HG02588 (cell line): ENCODE data around the gene RAB3IL1.

Source experiments
- ATAC-seq: cut with Tn5 transposase; IDR thresholded peaks from one replicate; pipeline ENCODE4 v1.9.1; 2021; ENCODE audit warnings: mild to moderate bottlenecking, moderate library complexity; ENCODE audit not compliant: unreplicated experiment

The RAB3IL1 gene

DNA sequence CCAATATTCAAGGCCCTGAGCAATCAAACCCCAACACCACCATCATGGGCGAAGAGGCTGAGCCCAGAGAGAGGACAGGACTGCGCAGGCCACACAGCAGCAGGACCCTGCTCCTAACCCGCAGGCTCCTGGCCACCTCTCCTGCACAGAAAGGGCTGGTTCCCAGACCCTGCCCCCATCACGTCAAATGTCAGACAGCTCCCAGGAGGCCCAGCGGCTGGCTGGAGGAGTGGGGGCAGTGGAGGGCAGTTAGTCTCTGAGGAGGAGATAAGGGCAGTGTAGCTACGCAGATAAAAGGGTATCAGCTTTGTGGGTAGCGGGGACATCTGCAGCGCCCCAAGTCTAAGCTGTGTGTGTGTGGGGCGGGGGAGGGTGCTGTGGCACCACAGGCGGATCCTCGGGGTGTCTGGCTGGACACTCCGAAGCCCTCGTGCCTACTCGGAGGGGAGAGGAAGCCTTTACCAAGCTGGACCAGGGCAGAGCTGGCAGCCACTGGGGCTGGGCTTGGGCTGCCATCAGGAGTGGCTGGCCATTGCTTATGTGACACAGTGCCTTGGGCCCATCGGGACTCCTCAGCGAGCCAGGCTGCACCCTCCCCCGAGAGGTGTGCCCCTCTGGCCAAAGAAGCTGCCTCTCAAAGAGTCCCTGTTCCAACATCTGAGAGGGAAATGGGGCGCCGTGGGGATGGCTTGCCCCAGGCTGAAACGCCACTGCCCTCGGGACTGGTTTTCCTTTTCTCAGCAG is 47.5 kb downstream of the RAB3IL1 start:
- ATAC-seq, result no peak

DNA sequence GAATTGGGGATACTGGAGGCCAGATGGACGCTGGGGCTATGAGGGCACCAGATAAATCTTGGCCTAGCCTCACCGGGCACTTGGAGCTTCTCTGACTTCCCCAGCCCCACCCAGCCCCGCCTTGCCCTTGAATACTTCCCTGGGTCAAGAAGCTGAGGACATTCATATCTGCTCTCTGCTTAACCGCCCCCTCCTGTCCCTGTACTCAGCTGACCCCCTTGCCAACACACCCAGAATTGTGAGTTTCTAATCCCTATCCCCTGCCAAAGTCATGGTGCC is 48.0 kb downstream of the RAB3IL1 start:
- no peak for ATAC-seq

DNA sequence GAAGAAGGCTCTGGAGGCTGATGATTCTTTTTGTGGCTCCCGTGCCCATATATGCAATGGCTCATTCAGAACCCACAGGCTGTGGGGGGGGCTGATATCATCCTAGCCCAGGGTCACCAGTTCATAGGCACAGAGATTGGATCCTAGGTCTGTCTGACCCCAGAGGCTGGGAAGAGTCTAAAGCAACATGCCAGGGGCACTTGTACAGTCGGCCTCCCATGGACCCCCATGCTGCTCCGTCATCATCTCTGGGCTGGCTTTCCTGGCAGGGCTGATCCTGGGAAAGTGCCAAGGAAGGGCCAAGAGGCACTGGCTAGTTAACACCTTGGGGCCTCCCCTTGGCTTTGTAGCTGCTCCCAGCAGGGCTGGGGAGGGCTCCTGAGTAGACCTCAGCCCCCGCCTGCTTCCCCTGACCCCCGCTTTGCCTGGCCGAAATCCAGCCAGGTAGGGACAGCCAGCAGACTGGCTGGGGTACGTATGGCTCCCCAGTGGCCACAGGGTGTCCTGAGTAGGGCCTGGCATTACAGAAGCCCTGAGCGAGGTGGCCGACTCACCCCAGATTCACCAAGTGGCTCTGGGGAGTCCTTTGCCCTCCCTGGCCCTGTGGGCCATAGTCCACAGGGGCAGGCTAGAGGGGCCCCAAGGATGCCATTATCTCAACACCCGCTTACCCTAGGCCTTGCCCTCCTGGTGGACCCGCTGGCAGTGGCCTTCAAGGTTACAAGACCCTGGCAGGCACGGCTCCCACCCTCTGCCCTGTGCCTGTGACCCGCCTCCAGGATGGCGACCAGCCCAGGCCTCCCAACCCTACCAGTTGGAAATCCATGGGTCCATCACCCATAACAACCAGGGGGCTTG is 48.6 kb downstream of the RAB3IL1 start:
- ATAC-seq, result no peak

DNA sequence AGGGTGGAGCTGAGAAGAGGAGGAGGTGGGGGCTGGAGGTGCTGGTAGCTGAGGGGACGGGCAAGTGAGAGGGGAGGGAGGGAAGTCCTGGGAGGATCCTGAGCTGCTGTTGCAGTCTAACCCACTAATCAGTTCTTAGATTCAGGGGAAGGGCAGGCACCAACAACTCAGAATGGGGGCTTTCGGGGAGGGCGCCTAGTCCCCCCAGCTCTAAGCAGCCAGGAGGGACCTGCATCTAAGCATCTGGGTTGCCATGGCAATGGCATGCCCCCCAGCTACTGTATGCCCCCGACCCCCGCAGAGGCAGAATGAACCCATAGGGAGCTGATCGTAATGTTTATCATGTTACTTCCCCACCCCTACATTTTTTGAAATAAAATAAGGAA is 50.4 kb downstream of the RAB3IL1 start:
- no peak for ATAC-seq

DNA sequence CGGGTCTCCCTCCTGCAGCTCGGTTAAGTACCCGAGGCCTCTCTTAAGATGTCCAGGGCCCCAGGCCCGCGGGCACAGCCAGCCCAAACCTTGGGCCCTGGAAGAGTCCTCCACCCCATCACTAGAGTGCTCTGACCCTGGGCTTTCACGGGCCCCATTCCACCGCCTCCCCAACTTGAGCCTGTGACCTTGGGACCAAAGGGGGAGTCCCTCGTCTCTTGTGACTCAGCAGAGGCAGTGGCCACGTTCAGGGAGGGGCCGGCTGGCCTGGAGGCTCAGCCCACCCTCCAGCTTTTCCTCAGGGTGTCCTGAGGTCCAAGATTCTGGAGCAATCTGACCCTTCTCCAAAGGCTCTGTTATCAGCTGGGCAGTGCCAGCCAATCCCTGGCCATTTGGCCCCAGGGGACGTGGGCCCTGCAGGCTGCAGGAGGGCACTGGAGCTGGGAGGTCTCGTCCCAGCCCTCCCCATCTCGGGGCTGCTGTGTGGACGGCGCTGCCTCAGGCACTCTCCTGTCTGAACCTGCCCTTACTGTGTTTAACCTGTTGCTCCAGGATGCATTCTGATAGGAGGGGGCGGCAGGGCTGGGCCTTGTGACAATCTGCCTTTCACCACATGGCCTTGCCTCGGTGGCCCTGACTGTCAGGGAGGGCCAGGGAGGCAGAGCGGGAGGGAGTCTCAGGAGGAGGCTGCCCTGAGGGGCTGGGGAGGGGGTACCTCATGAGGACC is 51.0 kb downstream of the RAB3IL1 start:
- ATAC-seq, result no peak

DNA sequence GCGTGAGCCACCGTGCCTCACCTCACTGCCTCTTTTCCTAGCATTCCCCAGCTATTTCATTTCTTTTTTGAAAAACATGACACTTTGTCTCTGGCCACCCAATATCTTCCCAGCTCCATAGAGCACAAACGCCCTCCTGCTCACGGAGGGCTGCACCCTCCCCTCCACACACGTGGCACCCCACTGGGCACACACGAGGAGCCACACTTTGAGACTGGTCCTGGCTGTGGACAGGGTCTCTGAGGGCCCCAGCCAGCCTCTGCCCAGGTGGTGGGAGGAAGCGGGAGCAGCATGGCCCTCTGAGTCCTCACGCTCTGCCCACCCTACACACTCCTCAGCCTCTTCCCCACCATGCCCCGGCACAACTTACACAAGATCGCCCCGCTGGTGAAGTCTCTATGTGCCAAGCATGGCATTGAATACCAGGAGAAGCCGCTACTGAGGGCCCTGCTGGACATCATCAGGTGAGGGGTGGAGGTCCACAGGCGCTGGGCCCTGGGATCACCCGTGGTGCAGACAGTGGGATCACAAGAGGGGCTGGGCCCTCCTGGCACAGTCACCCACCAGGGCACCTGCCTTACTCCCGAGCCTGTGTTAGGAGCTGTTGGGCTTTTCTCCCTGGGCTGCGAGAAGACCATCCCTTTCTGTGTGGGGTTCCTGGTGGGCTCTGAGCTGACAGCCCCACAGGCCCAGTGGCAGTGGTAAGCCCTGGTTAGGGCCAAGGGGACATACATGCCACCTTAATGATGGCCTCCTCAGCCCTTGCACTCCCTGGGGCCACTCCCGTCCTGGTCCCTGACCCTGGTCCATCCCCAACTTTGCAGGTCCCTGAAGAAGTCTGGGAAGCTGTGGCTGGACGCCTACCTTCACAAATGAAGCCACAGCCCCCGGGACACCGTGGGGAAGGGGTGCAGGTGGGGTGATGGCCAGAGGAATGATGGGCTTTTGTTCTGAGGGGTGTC is 52.3 kb downstream of the RAB3IL1 start:
- no peak for ATAC-seq

DNA sequence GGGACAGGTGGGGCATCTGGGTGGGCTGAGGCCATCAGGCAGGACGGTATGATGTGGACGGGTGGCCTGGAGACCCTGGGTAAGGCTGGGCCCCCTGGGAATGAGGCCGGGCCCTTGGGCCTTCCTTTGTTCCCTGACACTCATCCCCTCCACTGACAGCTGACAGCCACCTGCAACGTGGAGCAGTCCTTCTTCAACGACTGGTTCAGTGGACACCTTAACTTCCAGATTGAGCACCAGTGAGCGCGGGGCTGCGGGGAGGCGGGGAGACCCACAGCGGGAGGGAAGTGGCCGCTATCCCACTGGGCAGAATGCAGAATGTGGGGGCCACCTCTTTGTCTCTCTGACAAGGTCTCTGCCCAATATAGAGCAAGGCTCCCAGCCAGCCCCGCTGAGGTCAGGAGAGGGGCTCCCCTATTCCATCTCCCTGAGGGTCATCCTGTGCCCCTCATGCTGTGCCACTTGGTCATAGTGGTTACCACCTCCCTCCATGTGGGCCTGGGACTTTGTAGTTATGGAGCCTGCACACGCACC is 53.8 kb downstream of the RAB3IL1 start:
- ATAC-seq, result no peak

DNA sequence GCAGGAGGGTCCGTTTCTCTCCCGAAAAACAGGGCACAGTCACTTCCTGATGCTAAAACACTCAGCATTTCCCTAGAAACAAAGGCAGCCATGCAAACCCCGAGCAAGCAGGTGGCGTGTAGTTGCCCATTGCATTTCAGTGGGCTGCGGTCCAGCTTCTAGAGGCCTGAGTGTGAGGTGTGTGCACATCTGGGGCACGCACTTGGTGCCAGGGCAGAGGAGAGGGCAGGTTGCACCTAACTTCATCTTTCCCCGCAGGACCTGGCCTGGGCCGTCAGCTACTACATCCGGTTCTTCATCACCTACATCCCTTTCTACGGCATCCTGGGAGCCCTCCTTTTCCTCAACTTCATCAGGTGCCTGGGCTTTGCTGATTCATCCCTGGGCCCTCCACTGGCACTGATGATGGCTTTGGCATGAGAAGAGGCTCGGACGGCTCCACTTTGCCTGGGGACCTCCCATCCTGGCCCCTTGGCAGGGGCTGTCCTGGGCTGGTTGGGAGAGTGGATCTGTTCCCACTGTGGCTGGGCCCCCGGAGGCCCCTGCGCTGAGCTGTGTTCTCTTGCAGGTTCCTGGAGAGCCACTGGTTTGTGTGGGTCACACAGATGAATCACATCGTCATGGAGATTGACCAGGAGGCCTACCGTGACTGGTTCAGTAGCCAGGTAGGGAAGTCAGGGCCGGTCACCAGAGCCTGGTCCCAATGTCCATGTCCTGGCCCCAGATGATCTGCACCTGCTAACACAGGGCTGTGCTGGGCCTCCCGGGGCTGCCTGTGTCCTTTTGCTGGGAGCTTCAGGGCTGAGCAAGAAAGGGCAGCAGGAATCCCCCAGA is 54.4 kb downstream of the RAB3IL1 start:
- no peak for ATAC-seq

DNA sequence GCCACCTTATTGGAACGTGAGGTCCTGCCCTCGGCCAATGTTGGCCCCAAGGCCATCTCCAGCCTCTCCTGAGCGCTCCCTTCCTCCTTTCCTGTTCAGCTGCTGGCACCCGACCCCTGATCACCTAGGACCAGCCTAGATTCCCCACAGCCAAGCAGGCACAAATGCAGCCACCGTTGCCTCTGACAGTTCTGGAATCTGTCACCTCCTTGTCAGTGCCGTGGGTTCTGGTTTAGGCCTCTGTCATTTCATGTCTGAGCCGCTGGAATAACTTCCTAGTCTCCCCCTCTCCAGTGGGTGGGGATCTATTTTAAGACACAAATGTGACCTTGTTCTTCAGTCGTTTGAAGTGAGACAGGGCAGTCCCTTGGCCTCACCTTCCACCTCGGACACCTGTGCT is 55.7 kb downstream of the RAB3IL1 start:
- ATAC-seq, result no peak

DNA sequence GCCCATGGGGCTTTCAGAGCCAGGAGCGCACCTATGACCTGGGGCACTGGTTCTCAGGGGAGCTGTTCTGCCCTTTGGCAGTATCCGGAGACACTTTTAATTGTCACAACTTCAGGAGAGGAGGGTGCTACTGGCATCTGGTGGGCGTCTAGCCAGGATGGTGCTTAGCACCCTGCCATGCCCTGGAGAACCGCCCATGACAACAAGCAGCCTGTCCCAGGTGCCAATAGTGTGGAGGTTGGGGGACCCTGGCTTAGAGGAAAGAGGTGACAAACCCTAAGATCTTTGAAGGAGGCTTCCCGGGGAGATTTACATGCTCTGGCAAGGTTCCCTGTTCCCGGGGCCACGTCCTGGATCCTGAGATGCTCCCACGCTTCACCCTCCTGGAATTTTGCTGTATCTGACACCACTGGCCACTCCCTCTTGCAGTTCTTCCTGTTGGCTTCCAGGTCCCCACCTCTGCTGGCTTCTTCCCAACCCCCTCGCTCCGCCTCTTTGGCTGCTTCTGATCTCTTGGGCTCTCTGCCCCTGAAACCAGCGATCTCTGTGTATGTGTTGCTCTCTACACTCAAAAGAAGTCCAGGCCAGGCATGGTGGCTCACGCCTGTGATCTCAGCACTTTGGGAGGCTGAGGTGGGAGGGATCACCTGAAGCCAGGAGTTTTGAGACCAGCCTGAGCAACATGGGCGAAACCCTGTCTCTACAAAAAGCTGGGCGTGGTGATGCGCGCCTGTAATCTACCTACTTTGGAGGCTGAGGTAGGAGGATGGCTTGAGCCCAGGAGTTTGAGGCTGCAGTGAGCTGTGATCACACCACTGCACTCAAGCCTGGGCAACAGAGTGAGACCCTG is 57.1 kb downstream of the RAB3IL1 start:
- no peak for ATAC-seq

DNA sequence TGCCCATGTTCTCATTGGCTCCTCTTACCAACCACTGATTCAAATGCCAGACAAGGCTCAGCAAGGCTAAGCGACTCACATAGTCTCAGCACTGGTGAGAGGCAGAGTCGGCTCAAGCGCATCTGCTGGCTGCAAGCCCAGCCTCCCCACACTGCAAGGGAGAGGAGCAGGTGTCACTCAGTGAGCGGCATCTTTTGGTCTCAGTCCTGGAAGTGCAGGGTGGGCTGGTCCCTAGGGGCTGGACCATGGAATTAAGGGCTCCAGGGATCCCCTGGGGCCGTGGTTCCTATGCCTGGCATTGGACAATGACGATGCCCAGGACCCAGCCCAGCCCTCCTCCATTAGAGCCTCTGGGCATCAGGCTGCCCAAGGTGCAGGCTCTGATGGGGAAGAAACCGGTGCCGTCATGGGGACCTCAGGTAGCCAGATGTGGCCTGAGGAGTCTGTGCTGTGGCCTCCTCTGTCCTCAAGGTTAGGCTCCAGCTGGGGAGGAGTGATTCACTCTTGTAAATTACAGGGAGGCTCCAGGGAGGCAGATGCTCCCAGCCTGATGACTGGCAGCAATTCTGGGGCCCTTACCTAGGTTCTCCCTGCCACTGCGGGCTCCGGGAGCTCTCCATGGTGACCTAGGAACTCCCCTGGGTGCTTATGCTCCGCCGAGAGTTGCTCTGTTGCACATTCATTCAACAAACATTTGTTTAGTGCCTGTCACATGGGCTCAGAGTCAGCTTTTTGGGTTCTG is 61.3 kb downstream of the RAB3IL1 start:
- ATAC-seq, result no peak

DNA sequence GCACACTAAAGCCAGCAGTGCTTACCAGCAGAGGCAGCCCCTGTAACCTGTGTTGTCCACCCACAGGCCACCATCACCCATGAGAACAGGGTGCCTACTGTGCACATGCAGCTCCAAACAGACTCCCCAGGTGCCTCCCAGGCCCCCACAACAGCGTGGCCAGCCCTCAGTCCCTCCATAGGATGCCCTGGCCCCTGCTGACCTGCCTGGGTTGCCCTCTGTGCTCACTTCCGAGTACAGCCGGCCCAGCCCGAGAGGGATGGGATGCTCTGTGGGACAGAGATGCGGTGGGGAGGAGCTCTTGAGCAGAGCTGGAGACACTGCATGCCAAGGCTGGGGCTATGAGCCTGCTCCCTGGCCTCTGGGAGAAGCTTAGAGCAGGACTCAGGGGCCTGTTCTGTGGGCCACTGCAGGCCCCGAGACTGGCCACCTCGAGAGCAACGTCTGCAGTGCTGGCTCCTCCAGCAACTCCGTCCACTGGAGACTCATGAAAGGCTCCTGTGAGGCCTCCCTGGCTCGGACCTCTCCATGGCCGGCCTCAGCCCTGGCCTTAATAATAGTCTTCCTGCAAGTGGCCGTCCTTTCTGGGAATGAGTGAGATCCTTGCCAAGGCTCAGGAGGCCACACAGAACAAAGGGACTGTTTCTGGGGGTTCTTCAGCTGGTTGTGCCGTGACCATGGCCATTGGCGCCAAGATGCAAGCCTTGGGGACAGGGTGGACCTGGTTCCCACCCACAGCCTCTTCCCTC is 62.2 kb downstream of the RAB3IL1 start:
- ATAC-seq, result no peak

DNA sequence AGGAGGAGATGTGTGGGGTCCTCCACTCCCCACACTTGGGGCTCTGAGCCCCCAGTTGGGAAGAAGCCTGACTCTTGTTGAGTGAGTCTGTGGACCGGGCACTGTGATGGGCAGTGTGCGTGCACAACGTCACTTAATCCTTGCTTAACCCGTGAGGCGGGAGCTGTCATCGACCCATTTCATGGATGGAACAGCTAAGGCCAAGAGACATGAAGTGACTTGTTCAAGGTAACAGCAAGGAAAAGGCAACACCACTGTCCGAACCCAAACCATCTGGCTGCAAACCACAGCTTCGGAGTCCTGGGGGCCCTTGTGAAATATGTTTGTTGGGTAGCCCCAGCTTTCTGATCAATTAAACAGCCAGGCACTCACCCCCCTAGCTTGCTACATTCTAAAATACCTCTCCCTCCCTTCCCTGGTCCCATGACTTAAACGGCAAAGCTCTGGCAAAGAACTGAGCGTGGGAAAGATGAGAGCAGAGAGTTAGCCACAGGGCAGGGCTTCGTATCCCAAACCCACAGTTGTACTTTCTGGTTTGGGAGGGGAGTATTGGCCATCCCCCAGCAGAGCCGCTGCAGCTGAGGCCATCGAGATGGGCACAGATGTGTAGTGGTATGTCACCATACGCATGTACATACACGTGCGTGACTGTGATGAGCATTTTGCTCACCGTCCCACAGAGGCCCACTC is 63.0 kb downstream of the RAB3IL1 start:
- ATAC-seq, result no peak

DNA sequence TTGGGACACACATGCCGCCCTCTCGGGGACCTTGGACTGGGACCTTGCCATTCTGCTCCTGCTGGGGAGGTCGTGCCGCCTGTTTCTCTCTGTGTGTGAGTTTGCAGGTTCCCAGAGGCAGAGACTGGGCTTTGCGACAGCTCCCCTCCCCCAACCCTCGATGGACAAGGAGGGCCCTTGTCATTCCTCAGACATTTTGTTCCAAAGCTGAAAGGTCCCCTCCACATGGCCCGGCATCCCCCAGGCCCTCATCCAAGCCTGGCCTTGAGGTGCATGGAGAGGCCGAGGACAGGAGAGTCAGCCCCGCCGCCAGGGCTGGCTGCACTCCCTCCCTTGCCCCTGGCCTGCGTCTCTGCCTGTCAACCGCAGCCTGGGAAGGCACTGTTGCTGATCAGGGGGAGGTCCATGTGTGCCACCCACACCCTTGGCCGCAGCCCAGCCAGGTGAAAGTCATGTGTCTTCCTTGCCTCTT is 63.6 kb downstream of the RAB3IL1 start:
- ATAC-seq, result no peak

DNA sequence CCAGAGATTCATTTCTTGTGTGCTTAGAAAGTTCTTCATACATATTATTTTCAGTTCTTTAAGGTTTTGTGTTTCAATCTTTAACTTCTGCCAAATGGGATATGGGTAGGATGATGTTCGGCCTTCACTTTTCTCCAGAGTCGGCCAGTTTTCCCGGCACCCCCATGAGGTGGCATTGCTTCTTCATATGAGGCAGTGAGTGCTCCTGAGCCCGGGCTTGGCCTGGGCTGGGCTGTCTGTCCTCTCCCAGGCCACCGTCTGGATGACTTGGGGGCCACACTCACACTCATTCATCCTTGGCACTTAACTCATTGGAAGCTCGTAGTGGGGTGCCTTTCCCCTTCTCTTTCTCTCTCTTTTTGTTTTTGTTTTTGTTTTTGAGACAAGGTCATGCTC is 65.5 kb downstream of the RAB3IL1 start:
- ATAC-seq, result no peak

DNA sequence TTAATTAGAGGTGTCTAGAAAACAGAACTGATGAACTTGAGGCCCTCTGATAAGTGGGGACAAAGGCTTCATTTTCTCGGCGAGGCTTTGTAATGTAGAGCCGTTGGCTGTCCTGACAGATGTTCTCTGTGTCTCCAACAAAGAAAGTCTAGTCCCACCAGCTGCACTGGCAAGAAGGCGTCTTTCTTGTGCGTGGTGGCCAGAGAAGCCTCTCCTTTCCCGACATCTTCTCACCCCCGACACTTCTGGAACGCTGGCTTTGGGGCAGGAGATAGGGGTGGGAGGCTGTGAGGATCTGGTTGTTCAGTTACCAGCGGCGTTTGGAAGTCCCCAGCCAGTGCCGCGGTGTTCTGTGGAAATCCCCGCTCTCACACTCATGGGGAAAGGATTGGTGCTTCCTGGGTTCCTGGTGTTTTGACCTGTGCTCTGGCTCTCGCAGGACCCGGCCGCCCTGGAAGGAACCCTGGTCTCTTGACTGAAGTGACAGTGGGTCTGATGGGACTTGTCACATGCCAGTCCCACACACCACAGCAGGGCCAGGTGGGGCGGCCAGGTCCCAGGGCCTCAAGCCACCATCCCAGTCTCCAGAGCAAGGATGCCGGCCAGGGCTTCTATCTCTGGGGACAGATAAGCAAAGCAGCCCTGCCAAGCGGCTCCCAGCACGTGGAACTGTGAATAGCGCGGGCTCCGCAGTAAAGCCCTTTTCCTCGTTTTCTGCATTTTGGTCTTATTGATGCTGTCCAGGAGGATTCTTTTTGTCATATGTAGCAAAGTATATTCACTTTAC is 66.1 kb downstream of the RAB3IL1 start:
- ATAC-seq, result no peak
